ENCODE data around the gene NDUFV1. TPM values are rescaled to one million over a fixed set of nuclear protein-coding genes. Genes with fewer than 3 reads are reported as not detected.

NDUFV1 gene
- total and polyA plus RNA-seq, 9 of the 15 experiments (the other 6 are each of a cell fraction or from before 2014, with no cell fraction given): 10.8 to 423 (median 209) TPM

- TF ChIP-seq ZNF785 (CRISPR knock-in tag; IDR thresholded peaks at IDR 0.05) (no peak), ZHX1 (conservative IDR thresholded peaks at IDR 0.05; ENCODE audit: low read length) (no peak), SAFB2 (IDR thresholded peaks at IDR 0.05; ENCODE audit: borderline replicate concordance, low read depth, low read length, severe bottlenecking) (no peak), ZNF699 (CRISPR knock-in tag; IDR thresholded peaks at IDR 0.05; ENCODE audit: insufficient replicate concordance) (no peak), ETV1 (tag; conservative IDR thresholded peaks at IDR 0.05; ENCODE audit: low read depth) (no peak), ZNF41 (CRISPR knock-in tag; conservative IDR thresholded peaks at IDR 0.05) (no peak), RBM17 (IDR thresholded peaks at IDR 0.05; ENCODE audit: borderline replicate concordance, low read depth, low read length) (no peak), PREB (CRISPR knock-in tag; IDR thresholded peaks at IDR 0.05) (no peak), POLR2G (IDR thresholded peaks at IDR 0.05; ENCODE audit: low read depth, low read length) (0 out of 2 replicates have a peak, but pooled peaks have one; percentile 13), NFIC (IDR thresholded peaks at IDR 0.05) (no peak), FOXP4 (CRISPR knock-in tag; IDR thresholded peaks at IDR 0.05; ENCODE audit: borderline replicate concordance) (no peak), BCLAF1 (IDR thresholded peaks at IDR 0.05; ENCODE audit: borderline replicate concordance in 1 of 2, control insufficient read depth in 1 of 2, low read depth in 2 of 2, low read length in 1 of 2) (no peak), VEZF1 (CRISPR knock-in tag; IDR thresholded peaks at IDR 0.05) (no peak), TSC22D4 (tag; IDR thresholded peaks at IDR 0.05) (no peak)
Measured at GRCh38 chr11:67572747-67573419, 33.9 kb upstream of the NDUFV1 start (continued).
